ENCODE results near the gene ING3.

DNA sequence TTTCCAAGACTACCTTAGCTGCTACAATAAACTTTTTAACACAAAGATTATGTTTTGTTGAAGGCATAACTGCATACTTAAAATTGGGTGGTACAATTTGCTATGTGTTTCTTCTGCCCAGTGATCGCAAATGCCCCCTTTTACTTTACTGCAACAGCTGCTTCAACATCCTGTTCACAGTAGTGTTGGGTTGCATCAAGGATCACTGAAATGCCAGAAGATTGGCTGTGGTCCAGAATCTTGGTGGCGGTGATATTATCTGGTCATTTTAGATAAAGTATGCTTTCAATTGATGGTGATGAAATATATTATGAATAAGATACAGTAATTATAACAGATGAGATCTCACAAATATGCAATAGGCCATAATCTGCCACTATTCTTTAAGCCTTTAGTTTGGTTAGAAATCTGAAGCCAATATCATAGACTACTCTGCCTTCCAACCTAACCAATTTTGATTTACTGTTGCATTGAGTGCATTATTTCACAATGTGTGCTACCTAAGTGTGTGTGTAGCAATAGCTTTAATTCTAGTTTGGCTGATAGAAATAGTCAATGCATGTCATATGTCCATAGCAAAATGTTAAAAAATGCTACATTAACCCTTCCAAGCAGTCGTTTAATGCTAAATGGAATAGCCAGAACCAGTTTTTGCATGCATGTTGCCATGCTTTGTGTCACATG is 29.8 kb upstream of the ING3 start:
- TF ChIP-seq, protein P1, sequence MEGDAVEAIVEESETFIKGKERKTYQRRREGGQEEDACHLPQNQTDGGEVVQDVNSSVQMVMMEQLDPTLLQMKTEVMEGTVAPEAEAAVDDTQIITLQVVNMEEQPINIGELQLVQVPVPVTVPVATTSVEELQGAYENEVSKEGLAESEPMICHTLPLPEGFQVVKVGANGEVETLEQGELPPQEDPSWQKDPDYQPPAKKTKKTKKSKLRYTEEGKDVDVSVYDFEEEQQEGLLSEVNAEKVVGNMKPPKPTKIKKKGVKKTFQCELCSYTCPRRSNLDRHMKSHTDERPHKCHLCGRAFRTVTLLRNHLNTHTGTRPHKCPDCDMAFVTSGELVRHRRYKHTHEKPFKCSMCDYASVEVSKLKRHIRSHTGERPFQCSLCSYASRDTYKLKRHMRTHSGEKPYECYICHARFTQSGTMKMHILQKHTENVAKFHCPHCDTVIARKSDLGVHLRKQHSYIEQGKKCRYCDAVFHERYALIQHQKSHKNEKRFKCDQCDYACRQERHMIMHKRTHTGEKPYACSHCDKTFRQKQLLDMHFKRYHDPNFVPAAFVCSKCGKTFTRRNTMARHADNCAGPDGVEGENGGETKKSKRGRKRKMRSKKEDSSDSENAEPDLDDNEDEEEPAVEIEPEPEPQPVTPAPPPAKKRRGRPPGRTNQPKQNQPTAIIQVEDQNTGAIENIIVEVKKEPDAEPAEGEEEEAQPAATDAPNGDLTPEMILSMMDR (optimal IDR thresholded peaks at IDR 0.05 in 1 of 3, IDR thresholded peaks at IDR 0.05 in 1 of 3, conservative IDR thresholded peaks at IDR 0.05 in 1 of 3; ENCODE audit: extremely low read depth in 1 of 3, insufficient read depth in 2 of 3, low read length in 3 of 3) = no peak
- TF ChIP-seq EZH2 (IDR thresholded peaks at IDR 0.05; ENCODE audit: low read length) = no peak

Data from keratinocyte (primary cell).